Skin epidermis (tissue), 12 donors: ENCODE results near the gene ABCA7.
"Not testable (repeated sequence)": the region's sequence is repeated elsewhere in the genome, so short reads cannot be mapped to it uniquely, and the experiment has no call there.

Source experiments
- H3K27ac ChIP-seq, 21 experiments: fragments of 200-600 bp; sonication (generic) in 11 of 21; one replicate each; pipeline ENCODE4 v1.5.0; 2020; ENCODE audit warnings: mild to moderate bottlenecking in 3 of 21, inconsistent platforms in 2 of 21, moderate library complexity in 2 of 21
- H3K4me3 ChIP-seq, 7 experiments: fragments of 200-600 bp; sonication (generic) in 2 of 7; one replicate each; pipeline ENCODE4 v1.5.0; 2020; ENCODE audit warnings: inconsistent platforms in 2 of 7, mild to moderate bottlenecking in 2 of 7, moderate library complexity in 1 of 7

ABCA7 gene

GRCh38 chr19:1014161-1015060 lies 25.5 kb upstream of the ABCA7 start:
- H3K4me3 ChIP-seq = no peak overlapping the region
- H3K27ac ChIP-seq = peak overlapping the region in 2 of 21 experiments; percentile 32 to 96

GRCh38 chr19:1015061-1015781 lies 24.7 kb upstream of the ABCA7 start:
- Histone ChIP-seq H3K27ac (peak overlapping the region in 7 of 21 experiments; percentile 2 to 96 (median 74)), H3K4me3 (no peak overlapping the region)

- H3K27ac ChIP-seq = peak overlapping the region in 17 of 21 experiments; percentile 6 to 96 (median 63)
These were observed 23.9 kb upstream of the ABCA7 start for GRCh38 chr19:1015782-1016646.

GRCh38 chr19:1016647-1017114 lies 23.2 kb upstream of the ABCA7 start:
- H3K4me3 ChIP-seq = peak overlapping the region in 1 of 7 experiments; percentile 10
- H3K27ac ChIP-seq = peak overlapping the region in 19 of 21 experiments; percentile 6 to 96 (median 63)

More at GRCh38 chr19:1015782-1016646, 23.9 kb upstream of the ABCA7 start:
- H3K4me3 ChIP-seq = no peak overlapping the region

- peak overlapping the region in 2 of 7 experiments; percentile 8 to 10 for H3K4me3 ChIP-seq
- peak overlapping the region in 19 of 21 experiments; percentile 15 to 96 (median 64) for H3K27ac ChIP-seq
These were observed 22.6 kb upstream of the ABCA7 start for GRCh38 chr19:1017115-1017905.

GRCh38 chr19:1017906-1018305 lies 22.0 kb upstream of the ABCA7 start:
- Histone ChIP-seq H3K4me3 (no peak overlapping the region), H3K27ac (peak overlapping the region in 13 of 21 experiments; percentile 15 to 96 (median 65))

- no peak overlapping the region for H3K4me3 ChIP-seq
- peak overlapping the region in 11 of 21 experiments; percentile 16 to 96 (median 64) for H3K27ac ChIP-seq
These were observed 21.5 kb upstream of the ABCA7 start for GRCh38 chr19:1018393-1018792.

- Histone ChIP-seq H3K4me3 (peak overlapping the region; percentile 68 to 94 (median 88)), H3K27ac (peak overlapping the region in 11 of 21 experiments; percentile 7 to 96 (median 95))
These were observed 20.8 kb upstream of the ABCA7 start for GRCh38 chr19:1018932-1019615.

- Histone ChIP-seq H3K27ac (peak overlapping the region in 19 of 21 experiments; percentile 84 to 97 (median 95)), H3K4me3 (peak overlapping the region; percentile 68 to 94 (median 88))
These were observed 20.3 kb upstream of the ABCA7 start for GRCh38 chr19:1019616-1019961.

GRCh38 chr19:1019980-1020867 lies 19.7 kb upstream of the ABCA7 start:
- Histone ChIP-seq H3K4me3 (peak overlapping the region; percentile 68 to 94 (median 88)), H3K27ac (peak overlapping the region; percentile 55 to 97 (median 95))

- peak within 1 kb of the TSS; percentile 55 to 97 (median 95) for H3K27ac ChIP-seq
- peak within 1 kb of the TSS; percentile 68 to 94 (median 88) for H3K4me3 ChIP-seq
These were observed 19.0 kb upstream of the ABCA7 start, which contains the start of gene TMEM259 for GRCh38 chr19:1020868-1021425. TSS of gene TMEM259 (minus strand) at chr19:1021123. CDS start at chr19:1020996, 127 bp downstream.

GRCh38 chr19:1023883-1024188 lies 16.1 kb upstream of the ABCA7 start:
- H3K4me3 ChIP-seq, H3K27ac ChIP-seq: not testable (repeated sequence)

GRCh38 chr19:1025080-1025479 lies 14.8 kb upstream of the ABCA7 start:
- peak overlapping the region in 1 of 21 experiments; percentile 12 for H3K27ac ChIP-seq
- H3K4me3 ChIP-seq = peak overlapping the region in 1 of 7 experiments; percentile 99

GRCh38 chr19:1025960-1026782 lies 13.7 kb upstream of the ABCA7 start, which contains the start of gene CNN2:
TSS of gene CNN2 (plus strand) at chr19:1026608. CDS start at chr19:1026662, 54 bp downstream.
- Histone ChIP-seq H3K27ac (peak within 1 kb of the TSS; percentile 71 to 99 (median 97)), H3K4me3 (peak within 1 kb of the TSS; percentile 88 to 99 (median 98))

GRCh38 chr19:1026783-1027649 lies 12.9 kb upstream of the ABCA7 start:
- Histone ChIP-seq H3K27ac (peak overlapping the region; percentile 71 to 99 (median 97)), H3K4me3 (peak overlapping the region; percentile 88 to 99 (median 98))
